GM21576 (cell line): ENCODE results near the gene ADPRHL1.
"Not testable (repeated sequence)": the region's sequence is repeated elsewhere in the genome, so short reads cannot be mapped to it uniquely, and the experiment has no call there.

Experiments
- ATAC-seq: cut with Tn5 transposase; IDR thresholded peaks from one replicate; pipeline ENCODE4 v1.9.1; 2021; ENCODE audit warnings: mild to moderate bottlenecking, moderate library complexity; ENCODE audit not compliant: unreplicated experiment

Gene ADPRHL1

GRCh38 chr13:113479179-113479578, 25.9 kb upstream of the ADPRHL1 start:
- ATAC-seq = no peak

- no peak for ATAC-seq
Measured at GRCh38 chr13:113477724-113478123, 24.4 kb upstream of the ADPRHL1 start.

- no peak for ATAC-seq
Measured at GRCh38 chr13:113476811-113477210, 23.5 kb upstream of the ADPRHL1 start.

GRCh38 chr13:113475911-113476310, 22.6 kb upstream of the ADPRHL1 start:
- ATAC-seq = no peak

GRCh38 chr13:113475280-113475679, 22.0 kb upstream of the ADPRHL1 start:
- no peak for ATAC-seq

- no peak for ATAC-seq
Measured at GRCh38 chr13:113474179-113474578, 20.9 kb upstream of the ADPRHL1 start.

GRCh38 chr13:113472355-113473025, 19.2 kb upstream of the ADPRHL1 start:
- no peak for ATAC-seq

GRCh38 chr13:113471844-113472243, 18.6 kb upstream of the ADPRHL1 start:
- ATAC-seq = no peak

- ATAC-seq = not testable (repeated sequence)
Measured at GRCh38 chr13:113470635-113471163, 17.4 kb upstream of the ADPRHL1 start.

- no peak for ATAC-seq
Measured at GRCh38 chr13:113470073-113470472, 16.8 kb upstream of the ADPRHL1 start.

GRCh38 chr13:113469582-113469981, 16.3 kb upstream of the ADPRHL1 start:
- ATAC-seq = no peak

GRCh38 chr13:113468472-113469201, 15.3 kb upstream of the ADPRHL1 start:
- ATAC-seq = no peak

GRCh38 chr13:113468029-113468428, 14.7 kb upstream of the ADPRHL1 start:
- ATAC-seq = no peak

GRCh38 chr13:113466383-113466782, 13.1 kb upstream of the ADPRHL1 start:
- ATAC-seq = no peak

- no peak for ATAC-seq
Measured at GRCh38 chr13:113465300-113465699, 12.0 kb upstream of the ADPRHL1 start.

- ATAC-seq = no peak
Measured at GRCh38 chr13:113464476-113464875, 11.2 kb upstream of the ADPRHL1 start.

- no peak for ATAC-seq
Measured at GRCh38 chr13:113461022-113461751, 7.9 kb upstream of the ADPRHL1 start.

GRCh38 chr13:113460599-113460998, 7.3 kb upstream of the ADPRHL1 start:
- no peak for ATAC-seq

GRCh38 chr13:113460064-113460555, 6.8 kb upstream of the ADPRHL1 start:
- no peak for ATAC-seq

- ATAC-seq = no peak
Measured at GRCh38 chr13:113458253-113459065, 5.2 kb upstream of the ADPRHL1 start.

GRCh38 chr13:113457510-113457909, 4.2 kb upstream of the ADPRHL1 start:
- no peak for ATAC-seq
